Naive B cell (primary cell): Measurements from ENCODE around the gene STARD9. TPM values are rescaled to one million over a fixed set of nuclear protein-coding genes. Genes with fewer than 3 reads are reported as not detected.
"Not testable (repeated sequence)": the region's sequence is repeated elsewhere in the genome, so short reads cannot be mapped to it uniquely, and the experiment has no call there.

Experiments
- ATAC-seq, 2 donors: fragments of 150-1000 bp; cut with Tn5 transposase; 2 replicates each; pipeline ENCODE4 v1.10.0; 2021; ENCODE audit warnings: low read depth in 2 of 2, mild to moderate bottlenecking in 2 of 2, moderate library complexity in 2 of 2
- DNase-seq: peaks from one replicate; pipeline ENCODE4 v3.0.0; 2022
- H3K27ac Mint-ChIP-seq, 6 donors: one replicate each; pipeline ENCODE4 v1.8.0; 2020 to 2022; ENCODE audit warnings: mild to moderate bottlenecking in 6 of 6, mixed read lengths in 6 of 6, moderate library complexity in 5 of 6, inconsistent platforms in 2 of 6
- H3K27me3 Mint-ChIP-seq, 3 donors: one replicate each; pipeline ENCODE4 v1.8.0; 2021 to 2022; ENCODE audit warnings: mixed read lengths in 3 of 3, mild to moderate bottlenecking in 1 of 3
- H3K36me3 Mint-ChIP-seq, 2 donors: one replicate each; pipeline ENCODE4 v1.8.0; 2020 to 2022; ENCODE audit warnings: mixed read lengths in 2 of 2, inconsistent platforms in 1 of 2, mild to moderate bottlenecking in 1 of 2
- H3K4me1 Mint-ChIP-seq, 3 donors: one replicate each; pipeline ENCODE4 v1.8.0; 2020 to 2022; ENCODE audit warnings: mixed read lengths in 3 of 3, inconsistent platforms in 1 of 3, mild to moderate bottlenecking in 1 of 3, moderate library complexity in 1 of 3
- H3K4me3 Mint-ChIP-seq, 8 donors: one replicate each; pipeline ENCODE4 v1.8.0; 2020 to 2022; ENCODE audit warnings: mild to moderate bottlenecking in 8 of 8, mixed read lengths in 8 of 8, moderate library complexity in 8 of 8, inconsistent platforms in 2 of 8
- H3K9me3 Mint-ChIP-seq, 7 donors: one replicate each; pipeline ENCODE4 v1.8.0; 2020 to 2022; ENCODE audit warnings: mixed read lengths in 7 of 7, mild to moderate bottlenecking in 5 of 7, inconsistent platforms in 2 of 7, moderate library complexity in 1 of 7
- polyA plus RNA-seq, 6 donors: library from polyadenylated mRNA; unstranded; fragments of 300-500 nt; fragmentation: Illumina TruSeq; gene quantifications; one replicate each; pipeline ENCODE4 v1.2.3, GENCODE V29; 2021; ENCODE audit warnings: low read depth in 6 of 6

Gene STARD9
- polyA plus RNA-seq: 1 to 10 TPM in 3 of 6 donors, under 1 TPM in 3; 0.28 to 1.9 (median 0.91) TPM

- no peaks in the 10 kb centered on the region for H3K27me3 Mint-ChIP-seq
- H3K9me3 Mint-ChIP-seq: no peaks in the 10 kb centered on the region
- H3K36me3 Mint-ChIP-seq: no peaks in the 10 kb centered on the region
- H3K27ac Mint-ChIP-seq: peak within 1 kb of the TSS; percentile 64 to 98 (median 91)
- ATAC-seq: peak; percentile 86 to 88
- H3K4me3 Mint-ChIP-seq: peak within 1 kb of the TSS; percentile 88 to 97 (median 94)
- H3K4me1 Mint-ChIP-seq: peaks cover 17 to 29% (median 26%) of the 10 kb centered on the region in 3 donors
- peak; percentile 97 for DNase-seq
Observed at GRCh38 chr15:42575188-42576039, at the start of gene STARD9. Gene STARD9, plus strand, starts transcription at chr15:42575606. Its CDS starts 110 bp downstream, at chr15:42575716.

GRCh38 chr15:42528970-42529369 lies 46.4 kb upstream of the STARD9 start:
- H3K4me1 Mint-ChIP-seq: no peaks in the 10 kb centered on the region
- H3K27ac Mint-ChIP-seq: peak overlapping the region in 2 of 6 donors; percentile 45 to 61
- H3K9me3 Mint-ChIP-seq: no peaks in the 10 kb centered on the region
- DNase-seq (no peak), ATAC-seq (no peak)
- no peaks in the 10 kb centered on the region for H3K27me3 Mint-ChIP-seq
- H3K4me3 Mint-ChIP-seq: no peak overlapping the region
- peaks cover 12 to 18% of the 10 kb centered on the region in 2 donors for H3K36me3 Mint-ChIP-seq

- peaks cover 6 to 14% of the 10 kb centered on the region in 2 donors for H3K36me3 Mint-ChIP-seq
- no peaks in the 10 kb centered on the region for H3K4me1 Mint-ChIP-seq
- no peak for DNase-seq
- H3K27me3 Mint-ChIP-seq: no peaks in the 10 kb centered on the region
- H3K9me3 Mint-ChIP-seq: no peaks in the 10 kb centered on the region
- no peak for ATAC-seq
- no peak overlapping the region for H3K27ac Mint-ChIP-seq
- no peak overlapping the region for H3K4me3 Mint-ChIP-seq
Observed at GRCh38 chr15:42533246-42533645, 42.2 kb upstream of the STARD9 start.

- H3K27ac Mint-ChIP-seq: peak overlapping the region in 1 of 6 donors; percentile 2
Observed at GRCh38 chr15:42544853-42545629, 30.4 kb upstream of the STARD9 start.

GRCh38 chr15:42547918-42548248 lies 27.5 kb upstream of the STARD9 start:
- peak overlapping the region; percentile 96 to 99 (median 98) for H3K27ac Mint-ChIP-seq
- ATAC-seq (peak in 1 of 2 donors; percentile 2), DNase-seq (no peak)
- H3K36me3 Mint-ChIP-seq: no peaks in the 10 kb centered on the region
- peak overlapping the region; percentile 91 to 99 (median 95) for H3K4me3 Mint-ChIP-seq
- H3K4me1 Mint-ChIP-seq: peaks cover 28 to 44% (median 36%) of the 10 kb centered on the region in 3 donors
- no peaks in the 10 kb centered on the region for H3K9me3 Mint-ChIP-seq
- no peaks in the 10 kb centered on the region for H3K27me3 Mint-ChIP-seq

More at GRCh38 chr15:42544853-42545629, 30.4 kb upstream of the STARD9 start:
- peak overlapping the region in 1 of 8 donors; percentile 41 for H3K4me3 Mint-ChIP-seq
- peaks cover 32 to 34% (median 33%) of the 10 kb centered on the region in 3 donors for H3K4me1 Mint-ChIP-seq
- no peaks in the 10 kb centered on the region for H3K27me3 Mint-ChIP-seq
- DNase-seq (no peak), ATAC-seq (no peak)
- H3K9me3 Mint-ChIP-seq: no peaks in the 10 kb centered on the region
- H3K36me3 Mint-ChIP-seq: peaks cover 0 to 7% of the 10 kb centered on the region in 2 donors

- no peaks in the 10 kb centered on the region for H3K27me3 Mint-ChIP-seq
- DNase-seq (peak; percentile 86), ATAC-seq (peak; percentile 80 to 84)
- peaks cover 28 to 46% (median 38%) of the 10 kb centered on the region in 3 donors for H3K4me1 Mint-ChIP-seq
- H3K9me3 Mint-ChIP-seq: no peaks in the 10 kb centered on the region
- H3K36me3 Mint-ChIP-seq: no peaks in the 10 kb centered on the region
- peak within 1 kb of the TSS; percentile 96 to 99 (median 98) for H3K27ac Mint-ChIP-seq
- H3K4me3 Mint-ChIP-seq: peak within 1 kb of the TSS; percentile 91 to 99 (median 95)
Observed at GRCh38 chr15:42548249-42549031, 27.0 kb upstream of the STARD9 start, which contains the start of the genes HAUS2 and LRRC57. Gene HAUS2, plus strand, starts transcription at chr15:42548838. Its CDS starts 35 bp downstream, at chr15:42548873. Gene LRRC57, minus strand, starts transcription at chr15:42548793. Its CDS starts 359 bp downstream, at chr15:42548434.

- peak overlapping the region; percentile 91 to 99 (median 95) for H3K4me3 Mint-ChIP-seq
- H3K4me1 Mint-ChIP-seq: peaks cover 31 to 50% (median 44%) of the 10 kb centered on the region in 3 donors
- DNase-seq (no peak), ATAC-seq (peak; percentile 62 to 68)
- peak overlapping the region; percentile 96 to 99 (median 98) for H3K27ac Mint-ChIP-seq
- H3K36me3 Mint-ChIP-seq: no peaks in the 10 kb centered on the region
- H3K9me3 Mint-ChIP-seq: no peaks in the 10 kb centered on the region
- H3K27me3 Mint-ChIP-seq: no peaks in the 10 kb centered on the region
Observed at GRCh38 chr15:42549032-42549491, 26.3 kb upstream of the STARD9 start.

- no peaks in the 10 kb centered on the region for H3K27me3 Mint-ChIP-seq
- H3K4me3 Mint-ChIP-seq: peak overlapping the region; percentile 87 to 99 (median 95)
- H3K36me3 Mint-ChIP-seq: no peaks in the 10 kb centered on the region
- no peaks in the 10 kb centered on the region for H3K9me3 Mint-ChIP-seq
- DNase-seq: no peak
- ATAC-seq: no peak
- peaks cover 36 to 55% (median 51%) of the 10 kb centered on the region in 3 donors for H3K4me1 Mint-ChIP-seq
- peak overlapping the region; percentile 32 to 96 (median 80) for H3K27ac Mint-ChIP-seq
Observed at GRCh38 chr15:42549741-42550392, 25.5 kb upstream of the STARD9 start.

GRCh38 chr15:42553554-42553953 lies 21.9 kb upstream of the STARD9 start:
- Mint-ChIP-seq H3K27me3 (no peaks in the 10 kb centered on the region), H3K27ac (peak overlapping the region in 3 of 6 donors; percentile 3 to 38 (median 36)), H3K36me3 (no peaks in the 10 kb centered on the region), H3K4me3 (peak overlapping the region in 1 of 8 donors; percentile 66), H3K9me3 (no peaks in the 10 kb centered on the region), H3K4me1 (peaks cover 23 to 36% (median 31%) of the 10 kb centered on the region in 3 donors)
- DNase-seq (no peak), ATAC-seq (no peak)

- not testable (repeated sequence) for H3K4me3 Mint-ChIP-seq, H3K27ac Mint-ChIP-seq, H3K9me3 Mint-ChIP-seq, ATAC-seq, H3K27me3 Mint-ChIP-seq, DNase-seq
- peaks cover 11 to 17% (median 15%) of the 10 kb centered on the region in 3 donors for H3K4me1 Mint-ChIP-seq
- H3K36me3 Mint-ChIP-seq: peaks cover 0 to 11% of the 10 kb centered on the region in 2 donors
Observed at GRCh38 chr15:42556550-42557207, 18.7 kb upstream of the STARD9 start.

GRCh38 chr15:42558739-42559138 lies 16.7 kb upstream of the STARD9 start:
- Mint-ChIP-seq H3K36me3 (peaks cover 0 to 11% of the 10 kb centered on the region in 2 donors), H3K27ac (no peak overlapping the region), H3K4me3 (no peak overlapping the region), H3K9me3 (no peaks in the 10 kb centered on the region), H3K4me1 (peaks cover 7 to 11% (median 10%) of the 10 kb centered on the region in 3 donors), H3K27me3 (no peaks in the 10 kb centered on the region)
- ATAC-seq (no peak), DNase-seq (no peak)
